AG09319 (cell line): Measurements from ENCODE around the gene RBP4.

Experiments used
- DNase-seq: peaks from one replicate; pipeline ENCODE4 v3.0.0-alpha.2; 2010; ENCODE audit warnings: low read depth; ENCODE audit errors: extremely low read depth
- CTCF ChIP-seq: IDR thresholded peaks from 2 replicates; pipeline ENCODE4 v1.5.1; 2011; ENCODE audit warnings: low read depth, mild to moderate bottlenecking, inconsistent platforms, low read length, moderate library complexity

The RBP4 gene

GRCh38 chr10:93573924-93574323 lies 27.1 kb downstream of the RBP4 start:
- no peak for TF ChIP-seq CTCF
- DNase-seq, result no peak

- DNase-seq, result no peak
- no peak for TF ChIP-seq CTCF
Measured at GRCh38 chr10:93573051-93573909, 27.8 kb downstream of the RBP4 start.

DNA sequence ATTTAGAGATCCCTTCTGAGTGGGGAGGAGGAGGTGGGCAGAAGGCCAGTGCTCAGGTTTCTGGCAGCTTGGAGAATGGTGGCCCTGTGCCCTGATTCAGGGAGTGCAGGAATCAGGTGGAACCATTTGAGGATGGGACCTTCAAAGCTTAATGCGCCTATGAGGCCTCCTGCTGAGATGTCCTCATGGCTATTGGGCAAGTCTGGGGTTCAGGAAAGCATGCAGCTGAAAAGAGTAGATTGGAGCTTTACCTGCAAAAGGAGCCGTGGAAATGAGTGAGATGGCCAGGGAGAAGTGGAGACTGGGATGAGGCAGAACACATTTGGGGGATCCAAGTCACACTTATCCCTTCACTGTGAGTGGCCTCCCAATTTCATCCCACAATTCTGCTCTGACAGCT lies 28.4 kb downstream of the RBP4 start:
- DNase-seq, result no peak
- no peak for TF ChIP-seq CTCF

DNA sequence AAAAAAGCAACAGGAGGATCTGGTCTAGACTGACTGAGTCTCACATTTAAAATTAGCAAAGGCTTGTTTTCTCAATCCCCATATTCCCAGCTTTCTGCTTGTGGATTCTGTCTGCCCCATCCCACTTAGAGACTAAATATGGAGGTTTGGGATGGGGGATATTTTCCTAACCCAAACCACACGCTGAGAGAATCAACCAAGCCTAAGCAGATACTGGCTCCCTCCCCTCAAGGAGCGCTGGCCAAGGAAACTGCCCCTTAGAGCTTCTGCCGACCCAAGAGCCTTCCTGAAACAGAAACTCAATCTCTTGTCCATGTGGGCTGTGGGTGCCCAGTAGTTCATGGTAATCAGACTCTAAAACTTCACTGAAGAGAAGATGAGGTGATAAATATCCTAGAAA lies 30.7 kb downstream of the RBP4 start:
- DNase-seq, result no peak
- no peak for TF ChIP-seq CTCF

DNA sequence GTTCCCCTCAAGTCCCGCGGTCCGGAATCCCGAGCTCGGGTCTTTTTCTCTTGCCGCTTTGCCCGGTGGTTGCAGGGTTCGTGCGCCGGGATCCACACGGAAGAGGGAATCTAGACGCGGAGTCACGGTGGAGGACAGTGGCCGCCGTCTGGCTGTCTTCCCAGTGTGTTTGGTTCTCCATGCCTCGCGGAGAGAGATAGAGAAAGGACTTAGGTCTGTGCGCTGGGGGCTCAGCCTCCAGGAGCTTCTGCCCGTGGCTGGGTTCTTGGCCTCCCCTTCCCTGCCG lies 33.0 kb downstream of the RBP4 start:
- DNase-seq, result no peak
- TF ChIP-seq CTCF, result no peak

DNA sequence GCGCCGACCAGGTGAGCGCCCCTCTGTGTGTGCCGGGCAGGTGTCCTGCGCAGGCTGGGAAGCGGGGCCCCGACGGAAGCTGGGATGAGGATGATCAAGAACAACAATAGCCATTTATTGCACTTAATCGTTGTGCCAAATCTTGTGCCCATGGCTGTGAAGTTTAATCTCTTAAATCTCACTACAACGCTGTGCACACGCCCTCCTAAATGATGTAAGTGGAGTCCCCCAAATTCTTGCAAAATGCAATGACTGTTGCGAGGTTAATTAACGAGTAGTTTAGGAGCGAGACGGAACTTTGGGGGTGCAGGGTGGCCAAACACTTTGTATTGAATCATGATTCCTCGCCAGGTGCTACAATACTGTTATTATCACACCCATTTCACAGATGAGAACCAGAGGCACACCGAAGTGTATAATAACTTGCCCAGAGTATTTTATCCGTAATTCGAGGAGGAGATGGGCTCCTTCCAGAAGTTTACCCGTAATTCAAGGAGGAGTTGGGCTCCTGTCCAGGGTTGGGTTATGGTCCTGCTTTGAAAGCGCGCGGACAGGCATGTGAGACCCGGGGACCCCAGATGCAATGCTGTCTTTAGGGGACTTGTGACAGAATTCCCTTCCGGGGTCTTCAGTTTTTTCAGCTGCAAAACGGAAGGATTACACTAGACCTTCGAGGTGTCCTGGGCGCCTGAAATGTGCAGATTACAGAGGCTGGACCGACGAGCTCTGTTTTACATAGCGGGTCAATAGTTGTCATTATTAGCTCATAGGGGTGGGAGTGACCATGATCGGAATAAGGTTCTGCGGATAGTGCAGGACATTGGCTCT lies 33.5 kb downstream of the RBP4 start:
- no peak for TF ChIP-seq CTCF
- DNase-seq, result no peak

GRCh38 chr10:93566435-93567276 lies 34.4 kb downstream of the RBP4 start, which contains the start of gene FFAR4:
Gene FFAR4 (plus strand): TSS chr10:93566665. CDS start chr10:93566721, 56 bp downstream.
- no peak for TF ChIP-seq CTCF
- DNase-seq, result no peak
